GM21576 (cell line): ENCODE data around the gene ZBTB39.

Experiments
- ATAC-seq: cut with Tn5 transposase; IDR thresholded peaks from one replicate; pipeline ENCODE4 v1.9.1; 2021; ENCODE audit warnings: mild to moderate bottlenecking, moderate library complexity; ENCODE audit not compliant: unreplicated experiment

ZBTB39 gene

GRCh38 chr12:56951582-56952339 lies 54.6 kb downstream of the ZBTB39 start:
- ATAC-seq, result no peak

- ATAC-seq, result no peak
Observed at GRCh38 chr12:56948881-56949280, 57.5 kb downstream of the ZBTB39 start.
